Measurements from ENCODE around the gene RAB40B.

- TF ChIP-seq CTCF (IDR thresholded peaks at IDR 0.05 in 4 of 5, conservative IDR thresholded peaks at IDR 0.05 in 1 of 5) (no peak), POLR2A (IDR thresholded peaks at IDR 0.05) (no peak)
Measured at GRCh38 chr17:82655038-82655479, 43.4 kb downstream of the RAB40B start.

Data from gastrocnemius medialis (tissue), 4 donors.